HG03025 (cell line): Measurements from ENCODE around the gene CAMK2D.

Experiments used
- ATAC-seq: cut with Tn5 transposase; IDR thresholded peaks from one replicate; pipeline ENCODE4 v1.9.1; 2021; ENCODE audit warnings: mild to moderate bottlenecking, moderate library complexity; ENCODE audit not compliant: unreplicated experiment, low FRiP score

Gene CAMK2D

GRCh38 chr4:113644398-113644797 lies 117.1 kb downstream of the CAMK2D start:
- ATAC-seq = no peak

- no peak for ATAC-seq
These were observed 118.0 kb downstream of the CAMK2D start for GRCh38 chr4:113643505-113643904.

GRCh38 chr4:113641025-113641431 lies 120.5 kb downstream of the CAMK2D start:
- ATAC-seq = peak; percentile 81

- ATAC-seq = no peak
These were observed 122.2 kb downstream of the CAMK2D start for GRCh38 chr4:113639326-113639725.

- no peak for ATAC-seq
These were observed 123.0 kb downstream of the CAMK2D start for GRCh38 chr4:113638562-113638832.

GRCh38 chr4:113637823-113638561 lies 123.5 kb downstream of the CAMK2D start:
- ATAC-seq = no peak

- ATAC-seq = no peak
These were observed 124.2 kb downstream of the CAMK2D start for GRCh38 chr4:113637363-113637762.

- ATAC-seq = no peak
These were observed 124.7 kb downstream of the CAMK2D start for GRCh38 chr4:113636877-113637276.

- ATAC-seq = no peak
These were observed 125.1 kb downstream of the CAMK2D start for GRCh38 chr4:113636438-113636818.

GRCh38 chr4:113635739-113636437 lies 125.7 kb downstream of the CAMK2D start:
- no peak for ATAC-seq

GRCh38 chr4:113634081-113634969 lies 127.2 kb downstream of the CAMK2D start:
- ATAC-seq = no peak

- ATAC-seq = no peak
These were observed 128.1 kb downstream of the CAMK2D start for GRCh38 chr4:113633467-113633866.

GRCh38 chr4:113628711-113629110 lies 132.8 kb downstream of the CAMK2D start:
- no peak for ATAC-seq

GRCh38 chr4:113627321-113627720 lies 134.2 kb downstream of the CAMK2D start:
- no peak for ATAC-seq

GRCh38 chr4:113625902-113626301 lies 135.6 kb downstream of the CAMK2D start:
- ATAC-seq = no peak

GRCh38 chr4:113623274-113623894 lies 138.2 kb downstream of the CAMK2D start:
- no peak for ATAC-seq

- ATAC-seq = no peak
These were observed 139.9 kb downstream of the CAMK2D start for GRCh38 chr4:113621633-113622032.

- no peak for ATAC-seq
These were observed 141.5 kb downstream of the CAMK2D start for GRCh38 chr4:113620032-113620431.

GRCh38 chr4:113619526-113619925 lies 142.0 kb downstream of the CAMK2D start:
- ATAC-seq = no peak

- ATAC-seq = no peak
These were observed 143.3 kb downstream of the CAMK2D start for GRCh38 chr4:113618205-113618604.

GRCh38 chr4:113617195-113617594 lies 144.3 kb downstream of the CAMK2D start:
- ATAC-seq = no peak
